NCI-H510A (cell line): ENCODE data around the gene CADM1.

Experiments
- DNase-seq: peaks from one replicate; lab custom pipeline; 2025; lab: John Stamatoyannopoulos, UW

Gene CADM1

DNA sequence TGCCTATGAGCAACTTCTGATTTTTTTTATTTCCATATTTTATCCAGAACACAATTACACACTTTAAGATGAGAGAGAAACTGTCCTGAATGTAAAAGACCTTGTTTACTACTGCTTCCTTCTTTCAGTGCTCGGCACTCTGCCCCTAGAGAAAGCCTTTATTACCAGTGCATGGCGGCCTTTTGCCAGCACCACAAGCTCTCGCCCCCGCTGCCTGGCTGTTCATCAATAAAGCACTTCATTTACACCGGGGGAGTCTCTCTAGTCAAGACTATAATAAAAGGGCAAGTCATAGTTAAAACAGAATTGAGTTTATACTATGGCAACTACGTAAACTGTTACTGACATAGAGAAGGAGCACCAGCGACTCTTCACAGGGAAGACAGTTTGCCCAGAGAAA is 259.5 kb downstream of the CADM1 start:
- DNase-seq = no peak

GRCh38 chr11:115244296-115244695 is 259.9 kb downstream of the CADM1 start:
- DNase-seq = no peak

- DNase-seq = no peak
Measured at GRCh38 chr11:115242982-115243381, 261.2 kb downstream of the CADM1 start.

DNA sequence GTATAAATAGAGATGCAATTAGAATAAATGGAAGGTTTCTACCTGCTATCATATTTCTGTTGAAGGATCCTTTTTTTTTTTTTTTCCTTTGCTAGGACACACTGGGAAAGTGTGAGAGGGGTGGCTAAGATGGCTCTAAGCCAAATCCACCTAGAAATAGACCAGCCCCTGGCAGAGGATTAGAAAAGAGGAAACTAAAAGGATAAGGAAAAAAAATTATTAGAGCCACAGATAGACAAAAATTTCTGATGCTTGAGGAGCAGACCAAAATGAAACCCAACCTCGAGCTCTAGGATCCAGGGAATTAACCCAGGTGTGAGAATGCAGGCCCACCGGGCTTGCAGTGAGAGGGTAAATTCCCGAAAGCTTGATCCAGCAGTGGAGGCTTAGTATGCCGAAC is 262.3 kb downstream of the CADM1 start:
- DNase-seq = no peak

GRCh38 chr11:115238791-115239190 is 265.4 kb downstream of the CADM1 start:
- no peak for DNase-seq

GRCh38 chr11:115238086-115238485 is 266.1 kb downstream of the CADM1 start:
- DNase-seq = no peak

DNA sequence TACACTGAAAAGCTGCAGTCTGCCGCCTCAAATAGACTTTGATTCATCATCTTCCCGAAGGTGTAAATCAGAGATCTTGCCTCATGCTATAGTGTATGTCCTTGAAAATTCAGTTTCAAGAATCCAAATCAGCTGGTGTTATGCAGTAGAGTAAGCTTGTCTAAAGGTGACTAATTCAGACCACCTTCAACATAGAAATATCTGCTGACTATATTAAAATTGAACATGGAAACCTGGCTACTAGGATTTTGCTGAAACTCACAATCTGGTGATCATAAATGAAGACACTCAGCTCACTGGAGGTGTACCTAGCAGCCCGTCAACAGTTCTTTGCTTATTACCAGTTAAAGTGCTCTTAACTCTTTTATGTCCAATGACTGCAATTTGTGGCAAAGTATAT is 266.6 kb downstream of the CADM1 start:
- no peak for DNase-seq

- DNase-seq = no peak
Measured at GRCh38 chr11:115234794-115235193, 269.4 kb downstream of the CADM1 start.

DNA sequence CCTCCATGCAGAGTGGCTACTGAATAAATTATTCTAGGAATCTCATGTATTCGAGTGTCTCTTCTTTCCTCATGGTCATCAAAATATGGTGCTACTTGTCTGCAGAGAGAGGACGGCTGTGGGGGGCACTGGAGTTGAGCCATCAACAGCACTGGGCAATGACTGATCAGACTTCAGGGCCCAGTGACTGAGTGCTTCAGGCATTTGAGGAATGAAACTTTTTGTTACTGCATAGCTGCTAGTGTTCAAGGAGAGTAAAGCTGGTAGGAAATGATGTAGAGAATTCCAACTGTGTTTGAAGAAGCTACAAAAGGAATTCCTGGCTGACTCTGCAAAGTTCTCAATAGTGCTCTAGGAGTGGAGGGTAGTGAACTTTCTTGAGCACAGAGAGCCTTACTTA is 277.7 kb downstream of the CADM1 start:
- no peak for DNase-seq

DNA sequence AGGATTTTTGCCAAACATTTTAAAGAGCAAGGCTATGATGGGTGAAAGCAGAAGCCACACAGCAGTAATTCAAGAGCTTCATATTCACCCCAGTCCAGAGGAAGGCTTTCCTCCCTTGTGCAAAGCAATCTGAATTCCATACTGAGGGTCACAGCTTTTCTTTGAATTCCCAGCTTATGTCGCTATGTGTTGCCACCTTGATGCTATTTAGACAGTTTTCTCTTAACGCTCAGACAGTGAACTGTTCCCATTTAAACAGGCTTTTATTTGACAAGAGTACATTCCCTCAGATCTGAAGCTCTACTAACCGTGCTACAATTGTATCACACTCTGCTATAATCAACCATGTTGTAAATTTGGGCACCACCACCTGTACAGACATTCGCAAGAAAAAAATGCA is 279.7 kb downstream of the CADM1 start:
- no peak for DNase-seq

DNA sequence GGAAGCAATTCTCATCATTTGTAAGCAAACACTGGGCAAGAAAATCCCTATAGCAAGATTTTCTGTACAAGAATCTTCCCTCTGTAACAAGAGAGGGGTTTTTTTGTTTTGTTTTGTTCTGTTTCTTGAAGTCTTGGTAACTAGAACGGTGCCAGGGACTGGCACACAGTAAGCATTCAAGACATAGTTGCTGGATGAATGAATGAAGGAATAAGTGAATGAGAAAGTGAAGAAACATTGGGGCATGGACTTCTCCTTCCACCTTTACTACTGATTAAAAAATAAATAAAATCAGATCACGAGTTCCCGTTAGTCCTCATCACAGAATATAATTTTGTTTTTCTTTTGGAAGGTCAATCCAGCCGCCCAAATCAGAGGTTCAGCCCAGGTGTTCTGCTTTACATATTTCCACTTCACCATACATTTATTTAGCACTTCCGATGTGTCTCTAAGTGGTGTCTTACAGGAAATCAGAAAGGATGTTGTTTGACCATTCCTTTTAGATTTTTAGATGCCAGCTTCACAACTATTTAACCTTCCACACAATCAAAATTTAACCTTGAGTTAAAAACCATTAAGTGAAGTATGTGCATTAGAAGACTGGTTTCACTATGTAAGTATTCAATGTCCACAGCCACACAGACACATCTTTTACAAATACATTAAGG is 281.2 kb downstream of the CADM1 start:
- no peak for DNase-seq

DNA sequence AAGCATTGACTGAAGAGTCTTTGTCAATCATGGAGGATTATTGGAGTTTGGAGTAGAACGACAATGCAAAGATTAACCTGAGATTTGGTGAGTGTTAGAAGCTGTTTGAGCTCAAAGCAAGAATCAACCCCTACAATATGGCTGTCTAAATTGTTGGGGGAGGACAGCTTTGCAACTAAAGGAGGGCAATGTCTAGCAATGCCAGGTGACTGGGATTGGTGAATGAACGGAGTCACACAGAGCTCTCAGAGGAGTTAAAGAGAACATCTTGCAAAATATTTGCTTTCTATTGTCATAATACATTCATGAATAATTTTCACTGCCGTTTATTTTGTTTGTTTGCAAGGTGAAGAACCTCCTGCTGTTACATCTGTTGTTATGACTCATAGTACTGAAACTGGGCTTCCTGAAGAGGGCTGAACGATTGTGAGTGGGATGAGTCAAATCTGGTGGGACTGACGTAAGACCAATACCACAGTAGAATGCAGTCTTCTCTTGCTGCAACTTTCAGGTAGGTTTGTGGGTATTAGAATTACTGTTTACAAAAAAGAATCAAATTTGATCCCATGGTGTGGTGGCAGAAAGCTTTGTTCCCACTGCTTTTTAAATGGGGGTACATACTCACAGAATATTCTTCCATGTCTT is 281.9 kb downstream of the CADM1 start:
- peak; percentile 46 for DNase-seq

DNA sequence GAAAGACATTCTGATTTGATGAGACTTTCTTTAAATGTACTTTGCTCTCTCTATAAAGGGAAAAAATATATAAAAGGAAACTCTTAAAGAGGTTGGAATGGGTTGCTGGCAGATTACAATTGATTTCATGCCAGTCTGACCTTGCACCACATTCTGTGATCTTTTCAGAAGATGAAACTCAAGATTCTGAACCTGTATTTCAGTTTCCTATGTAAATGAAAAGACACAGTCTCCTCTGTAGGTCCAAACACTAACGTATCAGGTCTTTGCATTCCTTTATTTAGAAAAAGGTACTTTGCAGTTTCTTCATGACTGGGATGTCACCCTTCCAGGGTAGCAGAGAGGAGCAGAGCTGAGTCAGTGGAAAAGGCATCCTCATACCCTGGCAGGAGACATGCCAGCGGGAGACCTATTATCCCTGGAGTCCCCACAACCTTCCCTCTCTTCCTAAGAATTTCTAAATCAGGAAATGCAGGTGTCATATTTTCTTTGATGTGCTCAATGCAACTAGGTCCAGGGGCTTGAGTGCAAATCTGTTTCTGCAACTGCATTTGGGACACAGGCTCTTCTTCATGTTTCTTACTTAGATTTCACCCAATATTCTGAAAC is 282.6 kb downstream of the CADM1 start:
- DNase-seq = no peak

- no peak for DNase-seq
Measured at GRCh38 chr11:115220911-115221310, 283.3 kb downstream of the CADM1 start.

DNA sequence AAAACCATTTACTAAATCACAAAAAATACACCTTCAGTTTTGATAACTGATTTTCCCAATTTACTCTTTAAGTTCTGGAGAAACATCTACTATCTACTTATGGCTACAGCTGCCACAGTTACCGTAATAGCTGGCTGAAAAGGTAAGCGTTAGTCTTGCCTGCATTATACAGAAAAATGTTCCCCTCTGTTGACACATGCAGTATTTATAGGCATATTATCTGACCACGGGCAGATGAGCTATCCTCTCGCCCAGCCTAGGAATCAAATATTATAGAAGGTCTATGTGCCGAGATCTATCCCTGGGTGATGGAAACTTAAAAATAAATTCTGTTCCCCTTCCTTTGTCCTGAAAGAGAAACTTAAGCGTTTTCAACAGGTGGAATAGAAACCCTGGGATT is 283.8 kb downstream of the CADM1 start:
- no peak for DNase-seq

DNA sequence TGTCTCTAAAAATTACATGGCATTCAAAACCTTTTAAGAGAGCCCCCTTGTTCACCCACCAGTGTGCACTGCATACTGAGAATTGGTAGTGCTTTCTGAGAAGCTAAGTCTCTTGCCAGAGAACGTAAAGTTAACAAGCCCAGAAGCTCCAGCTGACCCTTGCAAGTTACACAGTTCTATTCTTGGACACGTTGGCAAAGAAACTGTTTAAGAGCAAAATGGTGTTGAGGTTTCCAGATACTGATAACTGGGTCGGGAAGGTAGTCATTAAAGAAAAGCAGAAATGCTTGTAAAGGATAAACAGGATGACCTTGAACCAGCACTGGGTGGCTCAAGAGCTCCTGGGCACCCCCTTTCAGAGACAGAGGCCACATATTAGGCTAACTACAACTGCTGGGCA is 284.8 kb downstream of the CADM1 start:
- DNase-seq = no peak

DNA sequence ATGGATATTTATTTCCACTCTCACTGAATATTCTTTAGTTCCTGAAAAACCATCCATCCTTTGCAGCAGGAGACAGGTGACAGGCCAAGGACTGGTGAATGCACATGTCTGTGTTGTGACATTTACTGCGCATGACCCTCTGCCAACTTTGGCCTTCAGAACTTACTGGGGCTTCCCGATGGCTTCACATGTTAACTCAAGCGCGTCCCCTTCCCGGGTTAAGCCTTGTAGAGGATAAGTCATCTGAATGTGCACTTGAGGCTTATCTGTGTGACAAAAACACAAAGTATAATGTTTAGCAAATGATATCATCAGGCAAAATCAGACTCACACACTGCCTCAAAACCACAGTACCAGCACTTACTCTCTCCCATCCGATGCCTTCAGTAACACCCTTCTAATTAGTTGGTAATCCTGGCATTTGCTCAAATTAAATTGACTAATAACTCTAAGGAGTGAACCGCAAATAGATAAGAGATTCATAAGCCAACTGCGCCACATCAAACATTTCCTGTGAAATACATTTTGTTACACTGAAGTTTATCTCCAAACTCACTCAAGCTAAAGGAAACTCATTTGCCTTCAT is 286.4 kb downstream of the CADM1 start:
- no peak for DNase-seq

- DNase-seq = no peak
Measured at GRCh38 chr11:115215694-115216617, 288.3 kb downstream of the CADM1 start.

- no peak for DNase-seq
Measured at GRCh38 chr11:115214644-115215234, 289.5 kb downstream of the CADM1 start.

DNA sequence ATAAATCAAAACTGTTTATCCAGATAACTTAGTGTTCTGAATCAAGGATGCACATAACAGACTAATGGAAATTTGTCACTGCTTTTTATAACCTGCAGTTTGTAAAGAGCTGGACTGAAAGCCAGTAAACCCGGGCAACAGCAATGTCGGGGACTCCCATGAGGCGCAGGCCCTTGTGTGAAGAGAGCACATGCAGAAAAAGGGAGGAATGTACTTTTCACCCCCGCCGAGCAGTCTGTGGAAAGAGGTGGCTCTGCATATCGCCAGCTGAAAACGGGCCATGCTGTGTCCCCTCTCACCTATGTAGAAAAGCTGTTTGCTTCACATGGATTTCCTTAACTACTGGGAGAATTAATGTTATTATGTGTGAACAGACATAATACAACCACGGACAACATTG is 291.2 kb downstream of the CADM1 start:
- DNase-seq = no peak

GRCh38 chr11:115208808-115209259 is 295.4 kb downstream of the CADM1 start:
- peak; percentile 76 for DNase-seq

GRCh38 chr11:115207916-115208315 is 296.3 kb downstream of the CADM1 start:
- no peak for DNase-seq
